Vagina (tissue), 2 donors: Measurements from ENCODE around the gene ESR1. TPM values are rescaled to one million over a fixed set of nuclear protein-coding genes. Genes with fewer than 3 reads are reported as not detected.
A peak's percentile ranks its signal among the peaks of the same experiment; 100 is the strongest.
"Not testable (repeated sequence)": the region's sequence is repeated elsewhere in the genome, so short reads cannot be mapped to it uniquely, and the experiment has no call there.

ENCODE experiments used
- DNase-seq, 2 donors: peaks; one replicate each; pipeline ENCODE4 v3.0.0-alpha.2; 2017; ENCODE audit errors: extremely low spot score in 2 of 2
- H3K27ac ChIP-seq: fragments of 200-600 bp; sonication (generic); one replicate; pipeline ENCODE4 v1.5.1; 2019
- H3K27me3 ChIP-seq: fragments of 200-600 bp; sonication (generic); one replicate; pipeline ENCODE4 v1.5.1; 2019
- H3K36me3 ChIP-seq, 2 donors: fragments of 200-600 bp; sonication (generic); one replicate each; pipeline ENCODE4 v1.5.1; 2017 to 2019
- H3K4me1 ChIP-seq: fragments of 200-600 bp; sonication (generic); one replicate; pipeline ENCODE4 v1.5.1; 2019
- H3K4me3 ChIP-seq, 2 donors: fragments of 200-600 bp; sonication (generic); 1 replicate in 1 of 2; 2 replicates in 1 of 2; pipeline ENCODE4 v1.5.1; 2016 to 2019
- H3K9me3 ChIP-seq: fragments of 200-600 bp; sonication (generic); one replicate; pipeline ENCODE4 v1.5.1; 2019
- CTCF ChIP-seq, 3 experiments: fragments of 450-650 bp in 2 of 3; fragments of 200-600 bp in 1 of 3; sonication (generic) in 1 of 3; IDR thresholded peaks; one replicate each; pipeline ENCODE4 v1.5.1; 2017 to 2019; ENCODE audit warnings: antibody characterized with exemption in 3 of 3, mild to moderate bottlenecking in 2 of 3, moderate library complexity in 2 of 3
- POLR2A ChIP-seq, 2 donors: fragments of 450-650 bp; IDR thresholded peaks; one replicate each; pipeline ENCODE4 v1.6.1; 2017; ENCODE audit warnings: antibody characterized with exemption in 2 of 2, mild to moderate bottlenecking in 2 of 2, moderate library complexity in 2 of 2
- POLR2AphosphoS5 ChIP-seq, 2 donors: sonication (generic); formaldehyde crosslinking; IDR thresholded peaks; one replicate each; pipeline ENCODE4 v1.9.0; 2017; ENCODE audit warnings: antibody characterized with exemption in 2 of 2, mild to moderate bottlenecking in 2 of 2, low read depth in 1 of 2; ENCODE audit not compliant: insufficient read depth in 1 of 2
- intact Hi-C: fragments of 100-400 bp; cut with DNase I; formaldehyde crosslinking; loops from one replicate; pipeline ENCODE4 v1.15.1; 2023
- total RNA-seq: library from RNA; depleted of rRNA; stranded (reverse); fragments of >200 nt; gene quantifications from one replicate; pipeline ENCODE4 v1.2.3, GENCODE V29; 2016

ESR1 gene
- total RNA-seq, 1 donor from 2014 or later, result 50.3 TPM

DNA sequence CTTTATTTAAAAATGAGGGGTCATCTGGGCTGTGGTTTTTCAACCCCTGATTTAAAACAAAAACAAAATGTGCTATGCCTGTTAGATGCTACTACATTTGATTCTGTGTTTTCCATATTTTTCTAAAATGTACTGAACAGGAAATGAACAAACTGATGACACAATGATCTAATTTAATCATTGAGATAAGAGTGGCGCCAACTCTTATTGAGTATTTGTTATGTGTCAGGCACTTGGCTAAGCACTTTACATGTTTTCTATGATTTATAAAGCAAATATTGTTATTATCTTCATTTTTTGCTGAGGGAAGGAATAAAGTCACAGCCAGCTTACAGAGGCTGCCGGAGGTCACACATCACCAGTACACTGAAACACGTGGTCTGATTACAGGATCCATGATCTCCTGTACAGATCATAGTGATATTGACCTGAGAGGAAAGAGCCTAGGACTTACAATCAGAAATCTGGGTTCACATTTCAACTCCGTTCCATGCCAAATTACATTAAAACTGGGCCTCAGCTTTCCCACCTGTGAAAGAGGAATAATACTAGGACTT, 166.7 kb downstream of the ESR1 start:
- H3K9me3 ChIP-seq, result no peaks in the 10 kb centered on the region
- H3K27me3 ChIP-seq, result no peaks in the 10 kb centered on the region
- no peak overlapping the region for H3K27ac ChIP-seq
- no peak overlapping the region for H3K4me3 ChIP-seq
- H3K4me1 ChIP-seq, result peaks cover 15% of the 10 kb centered on the region
- intact Hi-C loops, result no loop called here
- TF ChIP-seq CTCF (IDR thresholded peaks at IDR 0.05), result no peak
- no peak for TF ChIP-seq POLR2AphosphoS5 (IDR thresholded peaks at IDR 0.05; ENCODE audit: insufficient read depth in 1 of 2, low read depth in 1 of 2)
- no peak for TF ChIP-seq POLR2A (IDR thresholded peaks at IDR 0.05)
- no peaks in the 10 kb centered on the region for H3K36me3 ChIP-seq
- no peak for DNase-seq

DNA sequence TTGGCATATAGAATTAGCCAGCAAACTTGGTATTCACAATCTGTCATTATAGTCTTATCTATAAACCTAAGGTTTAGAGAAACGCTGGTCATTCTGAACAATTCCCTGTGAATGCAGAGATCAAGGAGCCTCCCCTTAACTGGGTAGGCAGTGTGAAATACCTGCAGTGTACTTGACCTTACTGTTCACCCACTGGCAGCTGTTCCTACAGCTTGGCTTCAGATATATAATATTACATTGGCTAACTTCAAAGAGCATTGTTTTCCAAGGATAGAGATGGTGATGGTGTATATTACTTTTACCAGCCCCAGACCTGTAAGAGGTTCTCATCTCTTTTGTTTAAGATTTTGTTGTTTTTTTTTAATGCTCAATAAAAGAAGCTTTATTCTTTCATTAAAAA, 168.3 kb downstream of the ESR1 start:
- Histone ChIP-seq H3K36me3 (no peaks in the 10 kb centered on the region), H3K27me3 (no peaks in the 10 kb centered on the region), H3K9me3 (no peaks in the 10 kb centered on the region), H3K27ac (no peak overlapping the region), H3K4me1 (peaks cover 23% of the 10 kb centered on the region), H3K4me3 (no peak overlapping the region)
- intact Hi-C loops, result no loop called here
- DNase-seq, result no peak
- TF ChIP-seq POLR2AphosphoS5 (IDR thresholded peaks at IDR 0.05; ENCODE audit: insufficient read depth in 1 of 2, low read depth in 1 of 2) (no peak), CTCF (IDR thresholded peaks at IDR 0.05) (no peak), POLR2A (IDR thresholded peaks at IDR 0.05) (no peak)

DNA sequence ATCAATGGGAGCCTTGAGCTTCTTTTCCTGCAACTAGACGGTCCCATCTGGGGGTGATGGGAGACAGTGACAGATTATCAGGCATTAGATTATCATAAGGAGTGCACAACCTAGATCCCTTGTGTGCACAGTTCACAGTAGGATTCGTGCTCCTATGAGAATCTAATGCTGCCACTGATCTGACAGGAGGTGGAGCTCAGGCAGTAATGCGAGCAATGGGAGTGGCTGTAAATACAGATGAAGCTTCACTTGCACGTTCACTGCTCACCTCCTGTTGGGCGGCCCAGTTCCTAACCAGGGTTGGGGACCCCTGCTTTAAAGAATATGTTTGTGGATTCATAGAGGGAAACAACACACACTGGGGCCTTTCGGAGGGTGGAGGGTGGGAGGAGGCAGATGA, 180.7 kb downstream of the ESR1 start:
- H3K4me3 ChIP-seq, DNase-seq, H3K27me3 ChIP-seq, intact Hi-C loops, H3K9me3 ChIP-seq, H3K36me3 ChIP-seq, H3K27ac ChIP-seq: not testable (repeated sequence)
- peaks cover 11% of the 10 kb centered on the region for H3K4me1 ChIP-seq

GRCh38 chr6:151992091-151992490, 184.6 kb downstream of the ESR1 start:
- no peak overlapping the region for H3K27ac ChIP-seq
- peaks cover 18% of the 10 kb centered on the region for H3K4me1 ChIP-seq
- intact Hi-C loops, result no loop called here
- TF ChIP-seq CTCF (IDR thresholded peaks at IDR 0.05) (no peak), POLR2AphosphoS5 (IDR thresholded peaks at IDR 0.05; ENCODE audit: insufficient read depth in 1 of 2, low read depth in 1 of 2) (peak in 1 of 2 donors; percentile 47), POLR2A (IDR thresholded peaks at IDR 0.05) (no peak)
- no peaks in the 10 kb centered on the region for H3K9me3 ChIP-seq
- H3K36me3 ChIP-seq, result no peaks in the 10 kb centered on the region
- H3K27me3 ChIP-seq, result no peaks in the 10 kb centered on the region
- no peak for DNase-seq
- H3K4me3 ChIP-seq, result no peak overlapping the region

DNA sequence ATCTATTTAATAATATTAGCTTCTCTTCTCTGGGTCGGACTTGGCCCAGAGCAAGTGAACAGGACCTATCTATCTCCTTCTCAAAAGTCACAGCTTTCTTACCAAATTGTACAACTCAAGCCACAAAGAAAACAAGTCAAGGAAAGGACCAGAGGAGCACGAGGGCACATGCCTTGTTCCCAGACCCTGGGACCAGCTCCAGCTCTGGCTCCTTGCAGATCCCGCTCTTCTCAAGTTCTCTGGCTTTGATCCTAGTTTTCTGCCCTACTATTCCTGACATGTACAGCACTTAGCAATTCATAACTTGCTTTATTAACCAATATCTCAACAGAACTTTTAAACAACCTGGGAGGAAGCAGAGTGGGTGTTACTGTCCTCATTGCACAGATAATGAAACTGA, 185.9 kb downstream of the ESR1 start:
- no peaks in the 10 kb centered on the region for H3K27me3 ChIP-seq
- no peaks in the 10 kb centered on the region for H3K9me3 ChIP-seq
- intact Hi-C loops, result no loop called here
- no peaks in the 10 kb centered on the region for H3K36me3 ChIP-seq
- DNase-seq, result no peak
- TF ChIP-seq CTCF (IDR thresholded peaks at IDR 0.05) (no peak), POLR2A (IDR thresholded peaks at IDR 0.05) (no peak), POLR2AphosphoS5 (IDR thresholded peaks at IDR 0.05; ENCODE audit: insufficient read depth in 1 of 2, low read depth in 1 of 2) (no peak)
- no peak overlapping the region for H3K27ac ChIP-seq
- H3K4me3 ChIP-seq, result no peak overlapping the region
- peaks cover 19% of the 10 kb centered on the region for H3K4me1 ChIP-seq
